GM13977 (cell line): Measurements from ENCODE around the gene USP49.
A peak's percentile ranks its signal among the peaks of the same experiment; 100 is the strongest.

Experiments used
- DNase-seq: peaks from one replicate; pipeline ENCODE4 v3.0.0; 2012; ENCODE audit warnings: low spot score
- CTCF ChIP-seq: IDR thresholded peaks from 2 replicates; pipeline ENCODE4 v1.5.1; 2012; ENCODE audit warnings: mild to moderate bottlenecking, control low read depth; ENCODE audit not compliant: insufficient read depth; ENCODE audit errors: extremely low read depth, missing control alignments
- in situ Hi-C: fragments of 300-500 bp; cut with MboI; formaldehyde crosslinking; loops from one replicate; pipeline ENCODE4 v1.12.0; 2022; ENCODE audit warnings: low sequenced_read_pairs, low pct_unique_long_range_greater_than_20kb, mixed read lengths, inconsistent platforms; ENCODE audit not compliant: unreplicated experiment

Gene USP49

GRCh38 chr6:41929924-41930323, 34.7 kb upstream of the USP49 start:
- in situ Hi-C loops: loop anchor here (10.0 kb wide), 1 partner anchor 115 kb away; no protein-coding TSS in a partner anchor
- no peak for TF ChIP-seq CTCF
- no peak for DNase-seq

- in situ Hi-C loops: loop anchor here (10.0 kb wide), 1 partner anchor 118 kb away; no protein-coding TSS in a partner anchor
- DNase-seq: no peak
- no peak for TF ChIP-seq CTCF
Observed at GRCh38 chr6:41927253-41927652, 32.1 kb upstream of the USP49 start.

- no peak for TF ChIP-seq CTCF
- no peak for DNase-seq
- in situ Hi-C loops: loop anchor here (10.0 kb wide), 1 partner anchor 123 kb away; no protein-coding TSS in a partner anchor
Observed at GRCh38 chr6:41922154-41922553, 27.0 kb upstream of the USP49 start.

GRCh38 chr6:41921712-41921998, 26.5 kb upstream of the USP49 start:
- in situ Hi-C loops: loop anchor here (10.0 kb wide), 1 partner anchor 123 kb away; no protein-coding TSS in a partner anchor
- no peak for TF ChIP-seq CTCF
- DNase-seq: no peak

- DNase-seq: peak; percentile 96
- in situ Hi-C loops: loop anchor here (10.0 kb wide), 1 partner anchor 124 kb away; no protein-coding TSS in a partner anchor
- TF ChIP-seq CTCF: peak; percentile 87
Observed at GRCh38 chr6:41920921-41921711, 25.9 kb upstream of the USP49 start, which contains the start of the genes BYSL and MED20. Gene BYSL (plus strand): TSS chr6:41921499. CDS start chr6:41921563, 64 bp downstream. Gene MED20 (minus strand): TSS chr6:41921139. CDS start chr6:41921018, 121 bp downstream.

GRCh38 chr6:41917528-41917927, 22.4 kb upstream of the USP49 start:
- in situ Hi-C loops: no loop called here
- no peak for TF ChIP-seq CTCF
- no peak for DNase-seq
